ENCODE data around the gene STK10.

- no peak for TF ChIP-seq NR1H2 (CRISPR knock-in tag; IDR thresholded peaks at IDR 0.05)
- no peak for TF ChIP-seq POLR2A (conservative IDR thresholded peaks at IDR 0.05)
- no peak for TF ChIP-seq KAT2B (IDR thresholded peaks at IDR 0.05; ENCODE audit: low read depth, low read length)
- no peak for TF ChIP-seq RB1 (IDR thresholded peaks at IDR 0.05; ENCODE audit: low read depth)
- no peak for TF ChIP-seq NFRKB (IDR thresholded peaks at IDR 0.05; ENCODE audit: low read depth)
Measured at GRCh38 chr5:172207511-172207910, 19.5 kb upstream of the STK10 start.
